OCI-LY1 (cell line): Measurements from ENCODE around the gene CYB5R3.

Experiments used
- CTCF ChIP-seq: fragments of 200-600 bp; sonication (generic), shearing (Covaris generic); IDR thresholded peaks from 2 replicates; pipeline ENCODE4 v1.5.1; 2017; ENCODE audit warnings: mild to moderate bottlenecking, antibody characterized with exemption, low read length, moderate library complexity, mixed read lengths
- EZH2 ChIP-seq: fragments of 200-600 bp; sonication (generic), shearing (Covaris generic); IDR thresholded peaks from 2 replicates; pipeline ENCODE4 v1.8.0; 2017; ENCODE audit warnings: borderline replicate concordance, mixed run types, mild to moderate bottlenecking, antibody characterized with exemption, low read length, moderate library complexity, mixed read lengths

DNA sequence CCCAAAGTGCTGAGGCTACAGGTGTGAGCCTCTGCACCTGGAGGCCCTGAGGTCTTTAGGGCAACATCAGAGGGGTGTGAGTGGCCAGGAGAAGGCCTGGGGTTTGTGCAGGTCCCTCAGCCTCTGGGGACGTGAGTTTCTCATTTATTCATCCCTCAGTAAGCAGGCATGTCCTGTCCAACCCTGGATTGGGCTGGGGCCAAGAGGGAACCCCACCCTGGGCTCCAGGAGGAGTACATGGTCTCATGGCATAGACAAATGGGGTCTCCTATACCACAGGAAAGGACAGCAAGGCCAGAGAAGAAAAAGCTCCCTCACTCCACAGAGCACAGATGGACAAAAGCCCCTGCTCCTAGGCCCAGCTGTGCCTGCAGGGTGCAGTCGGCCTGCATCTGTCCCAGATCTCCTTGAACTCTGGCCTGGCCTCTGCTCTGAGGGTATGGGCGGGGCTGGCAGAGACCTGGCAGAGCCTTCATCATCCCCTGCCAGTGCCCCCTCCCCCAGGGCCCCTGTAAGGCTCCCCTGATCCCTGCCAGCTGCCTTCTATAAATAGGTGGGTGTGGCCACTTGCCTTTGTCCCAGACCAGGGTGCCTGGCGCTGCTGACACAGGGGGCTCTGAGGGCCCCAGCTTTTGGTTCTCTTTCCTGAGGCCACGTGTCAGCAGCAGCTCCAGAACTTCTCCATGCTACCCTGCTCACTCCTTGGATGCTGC lies 36.9 kb upstream of the CYB5R3 start:
- TF ChIP-seq CTCF = no peak
- TF ChIP-seq EZH2 = no peak
